IPS-18a (cell line): ENCODE data around the gene MYOM1.

ENCODE experiments used
- H3K27ac ChIP-seq: one replicate; pipeline ENCODE4 v1.5.1; 2013; ENCODE audit warnings: low read length
- H3K27me3 ChIP-seq: one replicate; pipeline ENCODE4 v1.6.1; 2013; ENCODE audit warnings: mild to moderate bottlenecking, low read length; ENCODE audit not compliant: control insufficient read depth, insufficient read depth
- H3K36me3 ChIP-seq: one replicate; pipeline ENCODE4 v1.6.1; 2013; ENCODE audit warnings: low read depth, low read length; ENCODE audit not compliant: control insufficient read depth
- H3K4me1 ChIP-seq: one replicate; pipeline ENCODE4 v1.6.1; 2013; ENCODE audit warnings: low read depth, low read length; ENCODE audit not compliant: control insufficient read depth
- H3K4me3 ChIP-seq: one replicate; pipeline ENCODE4 v1.5.1; 2013; ENCODE audit warnings: low read length
- H3K9ac ChIP-seq: one replicate; pipeline ENCODE4 v1.6.1; 2013; ENCODE audit warnings: mild to moderate bottlenecking, low read length, moderate library complexity
- H3K9me3 ChIP-seq: one replicate; pipeline ENCODE4 v1.6.1; 2013; ENCODE audit warnings: low read depth, low read length; ENCODE audit not compliant: control insufficient read depth

The MYOM1 gene

GRCh38 chr18:3102983-3103382 is 116.8 kb downstream of the MYOM1 start:
- H3K27ac ChIP-seq, result no peak overlapping the region
- H3K9me3 ChIP-seq, result no peaks in the 10 kb centered on the region
- no peak overlapping the region for H3K4me3 ChIP-seq
- H3K27me3 ChIP-seq, result no peaks in the 10 kb centered on the region
- no peaks in the 10 kb centered on the region for H3K36me3 ChIP-seq
- H3K9ac ChIP-seq, result no peak overlapping the region
- no peaks in the 10 kb centered on the region for H3K4me1 ChIP-seq

GRCh38 chr18:3100498-3101132 is 119.2 kb downstream of the MYOM1 start:
- no peaks in the 10 kb centered on the region for H3K4me1 ChIP-seq
- no peaks in the 10 kb centered on the region for H3K9me3 ChIP-seq
- no peaks in the 10 kb centered on the region for H3K36me3 ChIP-seq
- no peak overlapping the region for H3K4me3 ChIP-seq
- H3K9ac ChIP-seq, result no peak overlapping the region
- H3K27me3 ChIP-seq, result no peaks in the 10 kb centered on the region
- no peak overlapping the region for H3K27ac ChIP-seq

- Histone ChIP-seq H3K36me3 (no peaks in the 10 kb centered on the region), H3K9ac (no peak overlapping the region), H3K27me3 (no peaks in the 10 kb centered on the region), H3K4me3 (no peak overlapping the region), H3K9me3 (no peaks in the 10 kb centered on the region), H3K27ac (no peak overlapping the region), H3K4me1 (no peaks in the 10 kb centered on the region)
Measured at GRCh38 chr18:3099327-3099726, 120.4 kb downstream of the MYOM1 start.

GRCh38 chr18:3097082-3097481 is 122.7 kb downstream of the MYOM1 start:
- no peaks in the 10 kb centered on the region for H3K36me3 ChIP-seq

GRCh38 chr18:3095921-3096320 is 123.8 kb downstream of the MYOM1 start:
- no peaks in the 10 kb centered on the region for H3K27me3 ChIP-seq
- no peaks in the 10 kb centered on the region for H3K36me3 ChIP-seq
- H3K9me3 ChIP-seq, result no peaks in the 10 kb centered on the region
- H3K4me3 ChIP-seq, result no peak overlapping the region
- H3K27ac ChIP-seq, result no peak overlapping the region
- no peak overlapping the region for H3K9ac ChIP-seq
- H3K4me1 ChIP-seq, result no peaks in the 10 kb centered on the region

More at GRCh38 chr18:3097082-3097481, 122.7 kb downstream of the MYOM1 start:
- H3K27me3 ChIP-seq, result no peaks in the 10 kb centered on the region
- no peaks in the 10 kb centered on the region for H3K4me1 ChIP-seq
- H3K27ac ChIP-seq, result no peak overlapping the region
- no peaks in the 10 kb centered on the region for H3K9me3 ChIP-seq
- no peak overlapping the region for H3K9ac ChIP-seq
- H3K4me3 ChIP-seq, result no peak overlapping the region

GRCh38 chr18:3094338-3094684 is 125.5 kb downstream of the MYOM1 start:
- Histone ChIP-seq H3K4me1 (no peaks in the 10 kb centered on the region), H3K4me3 (no peak overlapping the region), H3K27ac (no peak overlapping the region), H3K36me3 (no peaks in the 10 kb centered on the region), H3K27me3 (no peaks in the 10 kb centered on the region), H3K9ac (no peak overlapping the region), H3K9me3 (no peaks in the 10 kb centered on the region)

- no peaks in the 10 kb centered on the region for H3K27me3 ChIP-seq
- no peak overlapping the region for H3K9ac ChIP-seq
- no peaks in the 10 kb centered on the region for H3K9me3 ChIP-seq
- H3K36me3 ChIP-seq, result no peaks in the 10 kb centered on the region
- no peak overlapping the region for H3K27ac ChIP-seq
- no peaks in the 10 kb centered on the region for H3K4me1 ChIP-seq
- no peak overlapping the region for H3K4me3 ChIP-seq
Measured at GRCh38 chr18:3093624-3094337, 126.0 kb downstream of the MYOM1 start.

- Histone ChIP-seq H3K27ac (no peak overlapping the region), H3K27me3 (no peaks in the 10 kb centered on the region), H3K9me3 (no peaks in the 10 kb centered on the region), H3K4me3 (no peak overlapping the region), H3K4me1 (no peaks in the 10 kb centered on the region), H3K36me3 (no peaks in the 10 kb centered on the region), H3K9ac (no peak overlapping the region)
Measured at GRCh38 chr18:3092727-3093126, 127.0 kb downstream of the MYOM1 start.

- H3K9me3 ChIP-seq, result no peaks in the 10 kb centered on the region
- no peak overlapping the region for H3K4me3 ChIP-seq
- H3K36me3 ChIP-seq, result no peaks in the 10 kb centered on the region
- no peak overlapping the region for H3K27ac ChIP-seq
- no peaks in the 10 kb centered on the region for H3K27me3 ChIP-seq
- H3K4me1 ChIP-seq, result peaks cover 3% of the 10 kb centered on the region
- no peak overlapping the region for H3K9ac ChIP-seq
Measured at GRCh38 chr18:3089579-3089978, 130.2 kb downstream of the MYOM1 start.

- peaks cover 11% of the 10 kb centered on the region for H3K4me1 ChIP-seq
- H3K4me3 ChIP-seq, result no peak overlapping the region
- H3K9ac ChIP-seq, result no peak overlapping the region
- no peaks in the 10 kb centered on the region for H3K27me3 ChIP-seq
- H3K9me3 ChIP-seq, result no peaks in the 10 kb centered on the region
- H3K27ac ChIP-seq, result no peak overlapping the region
- no peaks in the 10 kb centered on the region for H3K36me3 ChIP-seq
Measured at GRCh38 chr18:3088449-3088848, 131.3 kb downstream of the MYOM1 start.

GRCh38 chr18:3086871-3087270 is 132.9 kb downstream of the MYOM1 start:
- no peak overlapping the region for H3K4me3 ChIP-seq
- no peak overlapping the region for H3K27ac ChIP-seq
- H3K36me3 ChIP-seq, result no peaks in the 10 kb centered on the region
- H3K9ac ChIP-seq, result no peak overlapping the region
- H3K27me3 ChIP-seq, result no peaks in the 10 kb centered on the region
- H3K4me1 ChIP-seq, result peaks cover 11% of the 10 kb centered on the region
- no peaks in the 10 kb centered on the region for H3K9me3 ChIP-seq

GRCh38 chr18:3085612-3086011 is 134.2 kb downstream of the MYOM1 start:
- Histone ChIP-seq H3K27me3 (no peaks in the 10 kb centered on the region), H3K9ac (no peak overlapping the region), H3K27ac (no peak overlapping the region), H3K4me3 (no peak overlapping the region), H3K36me3 (no peaks in the 10 kb centered on the region), H3K9me3 (no peaks in the 10 kb centered on the region), H3K4me1 (peaks cover 11% of the 10 kb centered on the region)
